ENCODE measurements around the gene SH3RF3.

The SH3RF3 gene

DNA sequence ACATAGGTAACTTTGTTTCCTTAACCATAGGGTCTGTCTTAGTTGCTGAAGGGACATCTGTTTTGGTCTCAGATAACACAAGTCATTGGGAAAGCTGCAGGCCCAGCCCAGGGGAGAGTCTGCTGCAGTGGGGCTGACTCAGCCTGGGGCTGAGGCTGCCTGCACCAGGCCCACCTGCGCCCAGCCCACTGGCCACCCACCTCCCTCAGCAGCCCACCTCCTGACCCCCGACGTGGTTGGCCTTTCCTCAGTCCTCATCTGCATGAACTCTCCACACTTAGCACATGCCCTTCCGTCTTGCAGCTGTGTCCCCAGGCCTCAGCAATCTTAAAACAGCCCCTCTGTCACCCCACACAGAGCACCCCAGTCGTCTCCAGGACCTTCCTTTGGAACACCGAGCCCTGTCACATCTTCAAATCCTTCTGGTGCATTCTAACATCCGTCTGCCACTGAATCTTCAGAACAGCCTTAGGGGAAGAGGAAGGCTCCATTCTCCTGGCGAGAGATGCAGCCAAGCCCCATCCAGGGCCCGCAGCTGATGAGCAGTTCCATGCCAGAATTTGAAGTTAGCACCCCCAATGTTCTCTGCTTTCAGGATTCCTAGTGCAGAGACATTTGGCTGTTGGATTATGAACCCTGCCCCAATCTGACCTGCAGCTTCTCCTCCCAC is 253.4 kb downstream of the SH3RF3 start:
- in situ Hi-C loops (cut with HindIII; ENCODE audit: low sequenced_read_pairs): loop anchor here (25.0 kb wide), 1 partner anchor 245 kb away; the partner anchor contains the start of gene SH3RF3

GRCh38 chr2:109382951-109383350 is 253.9 kb downstream of the SH3RF3 start:
- in situ Hi-C loops (cut with HindIII; ENCODE audit: low sequenced_read_pairs): loop anchor here (25.0 kb wide), 1 partner anchor 246 kb away; the partner anchor contains the start of gene SH3RF3

- in situ Hi-C loops (cut with HindIII; ENCODE audit: low sequenced_read_pairs): loop anchor here (25.0 kb wide), 1 partner anchor 246 kb away; the partner anchor contains the start of gene SH3RF3
Observed at GRCh38 chr2:109383505-109384307, 254.7 kb downstream of the SH3RF3 start.

GRCh38 chr2:109384308-109385271 is 255.6 kb downstream of the SH3RF3 start:
- in situ Hi-C loops (cut with HindIII; ENCODE audit: low sequenced_read_pairs): loop anchor here (25.0 kb wide), 1 partner anchor 247 kb away; the partner anchor contains the start of gene SH3RF3

DNA sequence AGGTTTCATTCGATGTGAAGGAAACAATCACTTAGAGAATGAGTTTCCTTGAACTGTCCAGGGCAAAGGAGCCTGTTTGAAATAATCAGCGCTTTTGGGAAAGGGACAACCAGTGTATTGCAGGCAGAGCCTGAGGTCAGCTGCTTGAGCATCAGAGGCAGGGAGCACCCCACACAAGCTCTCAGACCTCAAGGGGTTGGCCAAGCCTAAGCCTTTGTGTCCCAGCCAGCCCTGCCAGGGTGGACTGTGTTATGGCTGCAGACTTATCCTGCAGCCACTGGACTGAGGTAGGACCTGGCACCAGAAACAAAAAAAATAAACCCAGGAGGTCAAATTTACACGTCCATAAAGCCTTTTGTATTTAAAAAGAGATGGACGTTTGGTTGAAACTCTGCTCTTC is 256.5 kb downstream of the SH3RF3 start:
- in situ Hi-C loops (cut with HindIII; ENCODE audit: low sequenced_read_pairs): loop anchor here (25.0 kb wide), 1 partner anchor 248 kb away; the partner anchor contains the start of gene SH3RF3

GRCh38 chr2:109386004-109386695 is 257.1 kb downstream of the SH3RF3 start:
- in situ Hi-C loops (cut with HindIII; ENCODE audit: low sequenced_read_pairs): loop anchor here (25.0 kb wide), 1 partner anchor 249 kb away; the partner anchor contains the start of gene SH3RF3

GRCh38 chr2:109387221-109387735 is 258.3 kb downstream of the SH3RF3 start:
- in situ Hi-C loops (cut with HindIII; ENCODE audit: low sequenced_read_pairs): loop anchor here (25.0 kb wide), 1 partner anchor 250 kb away; the partner anchor contains the start of gene SH3RF3

- in situ Hi-C loops (cut with HindIII; ENCODE audit: low sequenced_read_pairs): loop anchor here (25.0 kb wide), 1 partner anchor 251 kb away; the partner anchor contains the start of gene SH3RF3
Observed at GRCh38 chr2:109387778-109388469, 258.9 kb downstream of the SH3RF3 start.

GRCh38 chr2:109391243-109391642 is 262.2 kb downstream of the SH3RF3 start:
- in situ Hi-C loops (cut with HindIII; ENCODE audit: low sequenced_read_pairs): loop anchor here (25.0 kb wide), 1 partner anchor 254 kb away; the partner anchor contains the start of gene SH3RF3

GRCh38 chr2:109392140-109392539 is 263.1 kb downstream of the SH3RF3 start:
- in situ Hi-C loops (cut with HindIII; ENCODE audit: low sequenced_read_pairs): loop anchor here (25.0 kb wide), 1 partner anchor 255 kb away; the partner anchor contains the start of gene SH3RF3

GRCh38 chr2:109392816-109393661 is 264.0 kb downstream of the SH3RF3 start:
- in situ Hi-C loops (cut with HindIII; ENCODE audit: low sequenced_read_pairs): loop anchor here (25.0 kb wide), 1 partner anchor 256 kb away; the partner anchor contains the start of gene SH3RF3

DNA sequence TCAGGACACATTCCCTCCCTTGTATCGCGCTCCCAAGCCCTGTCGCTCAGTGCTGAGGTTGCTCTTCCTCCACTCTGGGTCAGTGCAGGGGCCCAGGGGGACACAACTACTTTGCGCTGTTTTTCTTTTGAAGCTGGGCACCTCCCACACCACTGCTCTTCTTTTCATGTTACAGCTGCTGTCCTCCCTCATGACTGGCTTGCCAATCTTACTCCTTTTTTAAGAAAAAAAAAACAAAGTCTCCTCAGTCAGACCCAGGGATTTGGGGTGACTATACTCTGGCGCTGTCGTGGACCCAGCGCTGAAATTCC is 264.6 kb downstream of the SH3RF3 start:
- in situ Hi-C loops (cut with HindIII; ENCODE audit: low sequenced_read_pairs): loop anchor here (25.0 kb wide), 1 partner anchor 256 kb away; the partner anchor contains the start of gene SH3RF3

- in situ Hi-C loops (cut with HindIII; ENCODE audit: low sequenced_read_pairs): loop anchor here (25.0 kb wide), 1 partner anchor 258 kb away; the partner anchor contains the start of gene SH3RF3
Observed at GRCh38 chr2:109395494-109396201, 266.6 kb downstream of the SH3RF3 start.

DNA sequence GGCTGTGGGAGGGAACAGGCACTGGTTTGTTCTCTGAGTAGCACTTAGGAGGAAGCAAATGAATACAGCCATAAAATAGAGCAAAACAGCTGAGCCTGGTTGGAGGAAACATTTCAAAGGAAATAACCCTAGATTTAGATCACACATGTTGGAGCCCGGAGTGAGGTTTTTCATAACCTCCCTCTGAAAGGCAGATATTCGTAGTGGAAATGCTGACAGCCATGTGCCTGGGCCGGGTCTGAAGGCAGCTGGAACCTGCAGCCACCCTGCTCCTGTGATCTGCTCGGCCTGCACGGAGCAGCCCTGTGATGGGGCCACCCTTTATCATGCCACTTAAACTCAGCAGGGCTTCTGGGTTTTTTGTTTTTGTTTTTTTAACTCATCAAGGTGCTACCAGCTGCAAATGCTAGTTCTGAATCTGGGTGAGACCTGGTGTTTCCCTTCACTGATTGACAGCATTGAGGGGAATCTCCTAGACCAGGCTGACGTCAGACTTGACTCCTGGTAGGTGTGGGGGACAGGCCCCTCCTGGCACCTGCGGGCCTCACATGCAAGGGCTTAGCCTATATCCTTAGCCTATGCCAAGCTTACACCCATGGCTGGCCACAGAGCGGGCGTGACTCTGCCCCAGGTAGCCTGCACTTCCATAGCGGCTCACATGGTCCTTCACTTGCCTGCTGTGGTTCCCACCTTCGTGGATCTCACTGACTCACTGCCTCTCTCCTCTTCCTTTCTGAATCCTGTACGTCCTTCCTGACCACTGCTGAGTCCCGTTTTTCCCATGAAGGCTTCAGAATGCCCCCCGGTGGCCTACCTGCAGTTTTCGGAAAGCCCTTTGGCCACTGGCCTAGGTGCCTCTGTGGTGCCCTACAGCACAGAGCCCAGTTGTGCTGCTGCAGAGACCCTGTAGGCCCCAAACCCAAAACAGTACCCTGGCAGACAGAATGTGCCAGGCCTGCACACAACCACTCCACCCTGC is 267.5 kb downstream of the SH3RF3 start:
- in situ Hi-C loops (cut with HindIII; ENCODE audit: low sequenced_read_pairs): loop anchor here (25.0 kb wide), 1 partner anchor 259 kb away; the partner anchor contains the start of gene SH3RF3

- in situ Hi-C loops (cut with HindIII; ENCODE audit: low sequenced_read_pairs): loop anchor here (25.0 kb wide), 1 partner anchor 261 kb away; the partner anchor contains the start of gene SH3RF3
Observed at GRCh38 chr2:109397893-109398292, 268.9 kb downstream of the SH3RF3 start.

Measured in DLD1 (cell line).